ENCODE measurements around the gene NDUFB5. TPM values are rescaled to one million over a fixed set of nuclear protein-coding genes. Genes with fewer than 3 reads are reported as not detected.
"Not testable (repeated sequence)": the region's sequence is repeated elsewhere in the genome, so short reads cannot be mapped to it uniquely, and the experiment has no call there.

The NDUFB5 gene
- total RNA-seq, 1 donor from 2014 or later = 22.4 TPM

DNA sequence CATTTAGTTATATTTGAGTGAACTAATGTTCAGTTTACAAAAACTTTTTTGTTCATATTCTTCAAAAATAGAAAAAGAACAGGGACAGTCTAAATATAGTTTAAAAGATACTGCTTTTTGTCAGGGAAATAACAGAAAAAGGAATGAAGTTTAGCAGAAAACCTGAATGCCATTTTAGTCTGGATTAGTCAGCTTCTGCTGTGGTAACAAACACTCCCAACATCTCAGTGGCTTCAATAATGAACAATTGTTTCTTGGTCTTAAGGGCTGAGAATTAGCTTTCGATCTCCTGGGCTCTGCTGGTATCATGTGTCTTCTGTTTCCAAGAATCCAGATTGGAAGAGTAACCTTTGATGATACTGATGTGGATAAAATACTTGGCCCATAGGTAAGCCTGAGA is 35.9 kb downstream of the NDUFB5 start:
- DNase-seq (ENCODE audit: low spot score in 2 of 2) = no peak
- Histone ChIP-seq H3K4me1 (no peaks in the 10 kb centered on the region), H3K9me3 (no peaks in the 10 kb centered on the region), H3K4me3 (no peak overlapping the region), H3K36me3 (no peaks in the 10 kb centered on the region), H3K27ac (no peak overlapping the region), H3K27me3 (no peaks in the 10 kb centered on the region)
- TF ChIP-seq CTCF (IDR thresholded peaks at IDR 0.05) = no peak
- intact Hi-C loops (cut with DNase I) = no loop called here

DNA sequence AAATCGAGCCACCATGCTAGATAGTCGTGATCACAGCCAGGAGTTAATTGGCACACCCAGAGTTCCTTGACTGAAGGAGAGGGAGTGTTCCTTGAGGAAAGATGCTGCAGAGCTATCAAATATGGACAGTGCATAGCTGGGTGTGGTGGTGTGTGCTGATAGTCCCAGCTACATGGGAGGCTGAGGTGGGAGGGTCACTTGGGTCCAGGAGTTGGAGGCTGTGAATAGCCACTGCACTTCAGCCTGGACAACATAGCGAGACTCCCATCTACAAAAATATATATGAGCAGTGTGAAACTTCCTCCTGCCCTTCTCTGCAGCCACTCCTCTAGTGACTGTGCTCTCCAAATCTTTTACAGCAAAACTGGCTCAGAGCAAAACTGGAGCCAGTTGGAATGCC is 38.3 kb downstream of the NDUFB5 start:
- no peaks in the 10 kb centered on the region for H3K36me3 ChIP-seq
- no peak overlapping the region for H3K4me3 ChIP-seq
- TF ChIP-seq CTCF (IDR thresholded peaks at IDR 0.05) = no peak
- H3K4me1 ChIP-seq = no peaks in the 10 kb centered on the region
- intact Hi-C loops (cut with DNase I) = no loop called here
- DNase-seq (ENCODE audit: low spot score in 2 of 2) = no peak
- no peak overlapping the region for H3K27ac ChIP-seq
- H3K9me3 ChIP-seq = no peaks in the 10 kb centered on the region
- H3K27me3 ChIP-seq = no peaks in the 10 kb centered on the region

DNA sequence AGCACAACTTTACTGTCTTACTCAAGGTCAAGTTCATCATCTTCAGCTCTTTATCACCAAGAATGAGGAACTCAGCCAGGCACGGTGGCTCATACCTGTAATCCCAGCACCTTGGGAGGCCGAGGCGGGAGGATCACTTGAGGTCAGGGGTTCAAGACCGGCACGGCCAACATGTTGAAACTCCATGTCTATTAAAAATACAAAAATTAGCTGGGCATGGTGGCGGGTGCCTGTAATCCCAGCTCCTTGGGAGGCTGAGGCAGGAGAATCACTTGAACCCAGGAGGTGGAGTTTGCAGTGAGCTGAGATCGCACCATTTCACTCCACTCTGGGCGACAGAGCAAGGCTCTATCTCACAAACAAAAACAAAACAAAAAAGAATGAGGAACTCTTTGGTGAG is 39.2 kb downstream of the NDUFB5 start:
- H3K27me3 ChIP-seq; DNase-seq (ENCODE audit: low spot score in 2 of 2); intact Hi-C loops (cut with DNase I); H3K4me3 ChIP-seq; H3K27ac ChIP-seq; H3K36me3 ChIP-seq; H3K9me3 ChIP-seq; H3K4me1 ChIP-seq: not testable (repeated sequence)

GRCh38 chr3:179646177-179646576 is 41.6 kb downstream of the NDUFB5 start:
- Histone ChIP-seq H3K9me3 (no peaks in the 10 kb centered on the region), H3K27ac (no peak overlapping the region), H3K27me3 (no peaks in the 10 kb centered on the region), H3K4me3 (no peak overlapping the region), H3K4me1 (no peaks in the 10 kb centered on the region), H3K36me3 (no peaks in the 10 kb centered on the region)
- DNase-seq (ENCODE audit: low spot score in 2 of 2) = no peak
- intact Hi-C loops (cut with DNase I) = no loop called here
- no peak for TF ChIP-seq CTCF (IDR thresholded peaks at IDR 0.05)

- no peaks in the 10 kb centered on the region for H3K4me1 ChIP-seq
- peak overlapping the region; percentile 90 for H3K4me3 ChIP-seq
- no peaks in the 10 kb centered on the region for H3K9me3 ChIP-seq
- peak overlapping the region; percentile 88 to 92 for H3K27ac ChIP-seq
- H3K27me3 ChIP-seq = no peaks in the 10 kb centered on the region
- TF ChIP-seq CTCF (IDR thresholded peaks at IDR 0.05) = no peak
- intact Hi-C loops (cut with DNase I) = loop anchor here (2.0 to 10.0 kb wide), 4 partner anchors 47 to 467 kb away; partner anchors contain the start of genes ACTL6A, MRPL47, NDUFB5 and ZNF639
- no peak for DNase-seq (ENCODE audit: low spot score in 2 of 2)
- H3K36me3 ChIP-seq = no peaks in the 10 kb centered on the region
Measured at GRCh38 chr3:179651687-179652446, 47.3 kb downstream of the NDUFB5 start.

- Histone ChIP-seq H3K36me3 (no peaks in the 10 kb centered on the region), H3K9me3 (no peaks in the 10 kb centered on the region), H3K27ac (peak within 1 kb of the TSS; percentile 88 to 92), H3K4me3 (peak within 1 kb of the TSS; percentile 90), H3K27me3 (no peaks in the 10 kb centered on the region), H3K4me1 (no peaks in the 10 kb centered on the region)
- DNase-seq (ENCODE audit: low spot score in 2 of 2) = peak in 1 of 2 donors; percentile 76
- intact Hi-C loops (cut with DNase I) = loop anchor here (2.0 to 10.0 kb wide), 4 partner anchors 48 to 468 kb away; partner anchors contain the start of genes ACTL6A, MRPL47, NDUFB5 and ZNF639
- peak in 1 of 3 experiments; percentile 15 for TF ChIP-seq CTCF (IDR thresholded peaks at IDR 0.05)
Measured at GRCh38 chr3:179652447-179653095, 48.0 kb downstream of the NDUFB5 start, which contains the start of gene USP13. USP13 (plus strand) TSS chr3:179653040; CDS start chr3:179653226, 186 bp downstream.
